Endometrial microvascular endothelial cells (primary cell): ENCODE results near the gene C4orf46. TPM values are rescaled to one million over a fixed set of nuclear protein-coding genes. Genes with fewer than 3 reads are reported as not detected.
"Not testable (repeated sequence)": the region's sequence is repeated elsewhere in the genome, so short reads cannot be mapped to it uniquely, and the experiment has no call there.

ENCODE experiments used
- in situ Hi-C: cut with HindIII; loops from 2 replicates; pipeline ENCODE4 v1.10.0; 2017; ENCODE audit warnings: low sequenced_read_pairs, low pct_unique_long_range_greater_than_20kb; ENCODE audit errors: inconsistent ontology term
- total RNA-seq: library from RNA; depleted of rRNA; stranded (reverse); fragments of >200 nt; gene quantifications from one replicate; pipeline ENCODE4 v1.2.3, GENCODE V29; 2015; ENCODE audit errors: inconsistent ontology term

The C4orf46 gene
- 25.3 TPM for total RNA-seq

GRCh38 chr4:158671665-158671914, at the start of gene C4orf46:
Gene C4orf46, minus strand, starts transcription at chr4:158671887. Its CDS starts 86 bp downstream, at chr4:158671801.
- in situ Hi-C loops, result no loop called here

- in situ Hi-C loops, result no loop called here
These were observed 44.1 kb upstream of the C4orf46 start for GRCh38 chr4:158715802-158716201.

GRCh38 chr4:158714937-158715336, 43.2 kb upstream of the C4orf46 start:
- in situ Hi-C loops, result no loop called here

GRCh38 chr4:158712622-158713021, 40.9 kb upstream of the C4orf46 start:
- in situ Hi-C loops, result not testable (repeated sequence)

- in situ Hi-C loops, result no loop called here
These were observed 39.1 kb upstream of the C4orf46 start for GRCh38 chr4:158710814-158711213.

- in situ Hi-C loops, result no loop called here
These were observed 32.6 kb upstream of the C4orf46 start for GRCh38 chr4:158704274-158704673.

- in situ Hi-C loops, result no loop called here
These were observed 17.1 kb upstream of the C4orf46 start for GRCh38 chr4:158688813-158689212.

GRCh38 chr4:158682066-158682465, 10.4 kb upstream of the C4orf46 start:
- in situ Hi-C loops, result no loop called here

GRCh38 chr4:158681629-158682028, 9.9 kb upstream of the C4orf46 start:
- in situ Hi-C loops, result no loop called here

- in situ Hi-C loops, result no loop called here
These were observed 7.1 kb upstream of the C4orf46 start for GRCh38 chr4:158678767-158679166.

- in situ Hi-C loops, result no loop called here
These were observed 4.4 kb upstream of the C4orf46 start for GRCh38 chr4:158676076-158676475.

GRCh38 chr4:158673633-158674032, 1.9 kb upstream of the C4orf46 start:
- in situ Hi-C loops, result no loop called here

- in situ Hi-C loops, result no loop called here
These were observed 474 bp upstream of the C4orf46 start, which contains the start of gene ETFDH for GRCh38 chr4:158671915-158672806. Gene ETFDH, plus strand, starts transcription at chr4:158672296. Its CDS starts 161 bp downstream, at chr4:158672457.

- in situ Hi-C loops, result no loop called here
These were observed 567 bp downstream of the C4orf46 start for GRCh38 chr4:158670975-158671664.

- in situ Hi-C loops, result no loop called here
These were observed 2.4 kb downstream of the C4orf46 start for GRCh38 chr4:158669310-158669709.

GRCh38 chr4:158667651-158668198, 4.0 kb downstream of the C4orf46 start:
- in situ Hi-C loops, result no loop called here

GRCh38 chr4:158666892-158667291, 4.8 kb downstream of the C4orf46 start:
- in situ Hi-C loops, result no loop called here

- in situ Hi-C loops, result no loop called here
These were observed 6.9 kb downstream of the C4orf46 start for GRCh38 chr4:158664806-158665205.

GRCh38 chr4:158663707-158664625, 7.7 kb downstream of the C4orf46 start:
- in situ Hi-C loops, result not testable (repeated sequence)
